GM18507 (cell line): ENCODE measurements around the gene RBM28.
A peak's percentile ranks its signal among the peaks of the same experiment; 100 is the strongest.

Experiments
- DNase-seq: peaks from one replicate; pipeline ENCODE4 v3.0.0; 2011; ENCODE audit warnings: low read depth; ENCODE audit not compliant: insufficient read length; ENCODE audit errors: extremely low spot score
- FAIRE-seq: peaks from 2 replicates; lab custom pipeline; 2011; peaks lifted over from hg19 to GRCh38; lab: Jason Lieb, UNC

RBM28 gene

DNA sequence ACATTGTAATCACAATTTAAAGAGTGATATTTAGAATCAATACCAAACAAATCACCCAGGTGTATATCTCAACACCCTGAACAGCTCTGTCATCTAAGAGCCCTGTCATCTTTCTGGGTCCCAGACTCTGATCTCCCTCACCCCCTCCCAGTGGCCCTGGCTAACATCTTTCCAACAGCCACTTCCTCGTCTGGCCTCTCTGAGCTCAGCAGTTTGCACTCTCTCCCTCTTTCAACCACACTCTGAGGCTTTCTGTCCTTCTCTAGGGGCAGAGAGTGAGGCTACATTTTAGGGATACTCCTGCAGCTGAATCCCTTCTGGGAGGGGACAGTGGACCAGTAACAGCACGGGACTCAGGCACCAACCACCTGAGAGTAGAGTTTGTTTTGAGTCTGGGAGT, 34.9 kb upstream of the RBM28 start:
- no peak for FAIRE-seq
- DNase-seq: no peak

DNA sequence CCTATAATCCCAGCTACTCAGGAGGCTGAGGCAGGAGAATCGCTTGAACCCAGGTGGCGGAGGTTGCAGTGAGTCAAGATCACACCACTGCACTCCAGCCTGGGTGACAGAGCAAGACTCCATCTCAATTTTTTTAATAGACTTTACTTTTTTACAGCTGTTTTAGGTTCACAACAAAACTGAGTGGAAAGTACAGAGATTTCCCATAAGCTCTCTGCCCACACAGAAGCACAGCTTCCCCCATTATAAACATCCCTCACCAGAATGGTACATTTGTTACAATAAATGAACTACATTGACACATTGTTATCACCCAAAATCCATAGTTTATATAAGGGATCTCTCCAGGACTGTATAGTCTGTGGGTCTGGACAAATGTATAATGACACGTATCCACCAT, 32.4 kb upstream of the RBM28 start:
- FAIRE-seq (no peak), DNase-seq (no peak)

DNA sequence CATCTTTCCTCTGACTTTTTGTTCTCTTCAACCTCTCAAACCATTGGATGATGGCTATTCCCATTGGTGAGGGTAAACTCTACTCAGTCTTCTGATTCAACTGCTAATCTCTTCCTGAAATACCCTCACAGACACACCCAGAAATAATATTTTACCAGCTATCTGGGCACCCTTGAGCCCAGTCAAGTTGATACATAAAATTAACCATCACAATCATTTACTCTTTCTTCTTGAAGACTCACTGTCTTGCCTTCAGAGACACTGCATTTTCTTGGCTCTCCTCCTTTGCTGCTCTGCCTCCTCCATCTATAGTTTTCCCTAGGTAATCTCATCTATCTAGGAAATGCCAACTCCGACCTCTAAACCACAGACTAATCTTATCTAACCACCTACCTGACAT, 30.3 kb upstream of the RBM28 start:
- FAIRE-seq (no peak), DNase-seq (no peak)

DNA sequence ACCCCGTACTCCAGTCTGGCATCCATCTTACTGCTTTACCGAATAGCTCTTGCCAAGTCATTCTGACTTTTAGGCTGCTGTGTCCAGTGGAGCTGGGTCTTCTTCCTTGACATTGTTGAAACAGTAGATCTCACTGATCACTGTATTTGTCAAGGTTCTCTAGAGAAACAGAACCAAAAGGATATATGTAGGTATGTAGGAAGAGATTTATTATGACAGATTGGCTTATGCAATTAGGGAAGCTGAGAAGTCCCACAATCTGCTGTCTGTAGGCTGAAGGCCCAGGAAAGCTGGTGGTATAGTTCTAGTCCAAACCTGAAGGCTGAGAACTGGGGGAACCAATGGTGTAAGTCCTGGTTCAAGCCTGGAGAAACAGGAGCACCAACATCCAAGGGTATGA, 29.9 kb upstream of the RBM28 start:
- DNase-seq: no peak
- no peak for FAIRE-seq

DNA sequence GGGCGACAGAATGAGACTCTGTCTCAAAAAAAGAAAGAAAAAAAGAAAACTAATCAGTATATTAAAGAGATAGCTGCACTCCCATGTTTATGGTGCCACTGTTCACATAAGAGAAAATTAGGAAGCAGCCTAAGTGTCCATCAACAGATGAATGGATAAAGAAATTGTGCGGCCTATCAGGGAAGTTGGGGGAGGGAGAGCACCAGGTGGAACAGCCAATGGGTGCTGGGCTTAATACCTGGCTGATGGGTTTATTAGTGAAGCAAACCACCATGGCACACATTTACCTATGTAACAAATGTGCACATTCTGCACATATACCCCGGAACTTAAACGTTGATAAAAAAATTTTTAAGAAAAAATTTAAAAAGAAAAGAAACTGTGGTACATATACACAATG, 26.8 kb upstream of the RBM28 start:
- DNase-seq: no peak

DNA sequence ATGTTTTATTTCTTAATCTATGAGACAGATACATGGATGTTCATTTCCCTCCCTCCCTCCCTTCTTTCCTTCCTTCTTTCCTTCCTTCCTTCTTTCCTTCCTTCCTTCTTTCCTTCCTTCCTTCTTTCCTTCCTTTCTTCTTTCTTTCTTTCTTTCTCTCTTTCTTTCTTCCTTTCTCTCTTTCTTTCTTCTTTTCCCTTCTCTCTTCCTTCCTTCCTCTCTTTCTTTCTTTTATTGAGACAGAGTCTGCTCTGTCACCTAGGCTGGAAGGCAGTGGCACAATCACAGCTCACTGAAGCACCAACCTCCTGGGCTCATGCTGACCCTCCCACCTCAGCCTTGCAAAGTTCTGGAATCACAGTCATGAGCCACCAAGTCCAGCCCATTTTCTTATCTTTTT, 23.3 kb upstream of the RBM28 start:
- no peak for FAIRE-seq

More for the DNA sequence above, 26.8 kb upstream of the RBM28 start:
- no peak for FAIRE-seq

DNA sequence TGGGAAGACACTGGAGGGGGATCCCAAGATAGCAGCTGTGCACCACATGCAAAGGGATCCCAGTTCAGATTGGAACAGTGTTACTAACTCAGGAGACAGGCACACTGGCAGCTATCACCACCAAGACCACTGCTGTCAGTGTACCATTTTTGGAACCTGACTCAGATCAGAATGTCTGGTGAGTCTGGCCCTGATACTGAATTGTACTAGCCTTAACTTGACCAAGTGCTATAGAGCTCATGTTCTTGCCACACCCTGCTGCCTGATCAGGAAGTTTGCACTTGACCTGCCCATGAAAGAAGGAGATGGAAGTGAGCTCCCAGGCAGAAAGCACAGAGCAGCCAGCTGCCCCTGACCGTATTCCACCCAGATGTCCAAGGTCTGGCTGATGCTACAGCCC, 22.6 kb upstream of the RBM28 start:
- DNase-seq (no peak), FAIRE-seq (no peak)

More for the DNA sequence above, 23.3 kb upstream of the RBM28 start:
- DNase-seq: no peak

DNA sequence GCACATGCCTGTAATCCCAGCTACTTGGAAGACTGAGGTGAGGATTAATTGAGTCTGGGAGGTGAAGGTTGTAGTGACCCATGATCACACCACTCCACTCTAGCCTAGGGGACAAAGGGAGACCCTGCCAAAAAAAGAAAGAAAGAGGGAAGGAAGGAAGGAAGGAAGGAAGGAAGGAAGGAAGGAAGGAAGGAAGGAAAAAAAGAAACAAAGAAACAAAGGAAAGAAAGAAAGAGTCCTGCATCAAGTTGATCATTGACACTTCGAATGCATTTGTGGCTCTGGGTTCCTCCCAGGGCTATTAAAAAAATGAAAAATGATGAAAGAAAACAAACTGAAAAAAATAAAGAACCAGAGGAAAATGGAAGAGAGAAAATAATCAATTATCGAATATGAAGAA, 21.7 kb upstream of the RBM28 start:
- DNase-seq (no peak), FAIRE-seq (no peak)

DNA sequence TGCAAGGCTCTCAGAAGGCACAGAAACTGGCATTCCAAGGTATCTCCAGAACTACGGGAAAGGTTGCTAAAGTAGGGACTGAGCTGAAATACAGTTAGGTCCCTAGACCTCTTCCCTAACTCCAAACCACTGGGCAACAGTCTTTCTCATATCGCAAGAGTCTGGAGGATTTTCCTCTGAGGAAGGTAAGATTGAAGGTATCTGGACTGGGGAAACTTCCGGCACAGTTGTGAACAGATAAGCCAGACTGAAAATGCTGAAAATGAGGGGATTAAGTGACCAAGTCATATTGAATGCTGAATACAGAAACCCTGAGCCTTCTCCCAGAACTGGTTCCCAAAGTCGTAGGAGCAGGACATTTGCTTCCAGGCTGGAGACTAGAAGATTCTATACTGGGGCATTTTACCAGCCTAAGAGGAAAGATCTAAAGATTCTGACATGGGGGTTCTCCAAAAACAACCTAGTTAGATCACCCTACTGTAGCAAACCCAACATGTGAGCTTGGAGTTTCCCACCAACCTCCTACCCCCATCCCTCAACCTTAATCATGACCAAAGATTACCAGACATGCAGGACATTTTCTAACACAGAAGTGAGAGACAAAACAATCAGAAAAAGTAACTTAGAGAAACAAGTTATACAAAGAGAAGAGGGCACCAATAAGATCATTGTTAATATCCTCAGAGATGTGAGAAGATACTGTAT, 20.6 kb upstream of the RBM28 start:
- DNase-seq: no peak
- FAIRE-seq: no peak

DNA sequence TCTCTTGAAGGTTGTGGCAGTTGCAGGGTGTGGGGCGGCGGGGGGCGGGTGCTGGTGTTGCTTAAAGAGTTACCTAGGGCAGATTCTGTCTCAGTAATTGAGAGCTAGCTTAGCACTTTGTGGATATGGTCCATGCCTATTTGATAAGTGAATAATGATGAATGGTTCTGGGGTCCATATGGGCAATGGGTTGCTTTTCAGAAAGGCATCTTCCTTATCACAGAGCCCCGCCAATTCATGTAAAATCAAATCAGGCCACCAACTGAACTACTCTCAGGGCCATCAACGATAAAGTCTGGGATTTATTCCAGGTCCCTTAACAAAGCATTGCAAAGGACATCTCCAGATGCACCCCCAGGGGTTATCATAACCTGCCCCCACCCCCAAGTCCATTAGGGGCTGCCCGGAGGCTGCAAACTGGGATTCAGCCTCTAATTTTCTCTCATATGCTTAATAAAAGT, 19.6 kb upstream of the RBM28 start:
- DNase-seq (no peak), FAIRE-seq (no peak)

DNA sequence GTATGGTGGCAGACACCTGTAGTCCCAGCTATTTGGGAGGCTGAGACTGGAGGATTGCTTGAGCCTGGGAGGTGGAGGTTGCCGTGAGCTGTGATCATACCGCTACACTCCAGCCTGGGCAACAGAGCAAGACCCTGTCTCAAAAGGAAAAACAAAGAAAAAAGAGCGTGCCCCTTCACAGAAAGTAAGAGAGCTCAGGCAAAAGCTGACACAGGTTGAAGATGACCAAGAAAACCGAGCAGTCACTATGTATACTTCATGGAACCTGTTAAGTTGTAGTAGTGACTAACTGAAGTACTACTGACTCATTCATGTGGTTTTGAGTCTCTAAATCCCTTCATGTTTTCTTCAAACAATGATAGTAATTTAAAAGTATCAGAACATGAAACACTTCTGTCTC, 19.0 kb upstream of the RBM28 start:
- FAIRE-seq: no peak
- DNase-seq: no peak

DNA sequence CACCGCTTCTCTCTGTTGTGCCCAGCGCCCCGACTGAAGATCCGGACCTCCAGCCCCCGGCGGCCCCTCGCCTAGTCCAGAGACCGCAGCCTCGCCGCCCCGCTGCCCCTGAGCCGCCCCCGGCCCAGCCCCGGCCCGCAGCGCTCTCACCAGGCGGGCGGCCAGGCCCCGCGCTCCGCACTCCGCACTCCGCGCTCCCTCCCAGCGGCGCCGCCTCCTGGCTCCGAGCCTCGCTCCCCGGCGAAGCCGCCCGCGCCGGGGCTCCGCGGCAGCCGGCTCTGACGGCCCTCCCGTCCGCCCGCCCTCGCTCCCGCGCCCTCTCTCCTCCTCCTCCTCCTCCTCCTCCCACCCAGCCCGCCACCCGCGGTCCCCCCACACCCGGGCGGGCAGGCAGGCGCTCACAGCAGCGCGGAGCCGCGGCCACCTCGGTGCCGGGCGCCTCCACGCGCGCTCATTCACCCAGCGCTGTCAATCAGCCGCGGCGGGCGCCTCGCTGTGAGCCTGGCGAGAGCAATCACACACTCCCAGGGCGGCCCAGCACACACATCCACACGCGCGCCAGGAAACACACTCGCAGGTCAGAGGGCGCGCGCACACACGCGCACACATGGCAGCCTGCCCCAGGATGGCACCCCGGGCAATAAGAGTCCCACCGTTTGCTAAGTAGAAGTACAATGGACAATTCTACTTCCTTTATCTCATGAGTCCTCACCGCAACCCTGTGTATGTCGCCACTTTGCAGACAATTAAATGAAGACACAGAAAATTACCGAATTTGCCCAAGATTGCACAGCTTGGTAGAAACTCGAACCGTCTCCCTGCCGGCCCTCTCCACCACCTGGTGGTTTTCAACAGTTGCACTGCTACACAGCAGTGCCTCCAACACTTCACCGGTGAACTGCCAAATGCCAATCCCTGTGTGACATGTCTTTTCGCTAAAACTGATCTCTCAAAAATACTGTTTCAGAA, 18.0 kb upstream of the RBM28 start, which contains the start of gene PRRT4:
TSS of gene PRRT4 (minus strand) at position 280 of the 969 bp plus-strand sequence.
- FAIRE-seq (peak; percentile 12), DNase-seq (no peak)

DNA sequence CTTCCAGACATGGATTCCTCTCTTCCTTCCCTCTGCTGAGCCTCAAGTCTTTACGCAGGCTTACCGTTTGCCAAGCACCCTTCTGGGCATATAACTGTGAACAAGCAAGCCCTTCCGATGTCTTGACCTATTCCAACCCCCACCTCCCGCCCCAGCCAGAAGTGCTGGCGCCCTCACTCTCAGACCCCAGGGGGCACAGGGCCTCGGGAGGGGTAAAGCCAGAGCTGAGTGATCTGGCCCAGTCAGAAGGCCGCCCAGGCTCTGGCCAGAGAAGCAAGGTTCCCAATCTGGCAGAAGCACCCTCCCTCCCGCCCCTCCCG, 16.6 kb upstream of the RBM28 start:
- no peak for DNase-seq
- FAIRE-seq: no peak

DNA sequence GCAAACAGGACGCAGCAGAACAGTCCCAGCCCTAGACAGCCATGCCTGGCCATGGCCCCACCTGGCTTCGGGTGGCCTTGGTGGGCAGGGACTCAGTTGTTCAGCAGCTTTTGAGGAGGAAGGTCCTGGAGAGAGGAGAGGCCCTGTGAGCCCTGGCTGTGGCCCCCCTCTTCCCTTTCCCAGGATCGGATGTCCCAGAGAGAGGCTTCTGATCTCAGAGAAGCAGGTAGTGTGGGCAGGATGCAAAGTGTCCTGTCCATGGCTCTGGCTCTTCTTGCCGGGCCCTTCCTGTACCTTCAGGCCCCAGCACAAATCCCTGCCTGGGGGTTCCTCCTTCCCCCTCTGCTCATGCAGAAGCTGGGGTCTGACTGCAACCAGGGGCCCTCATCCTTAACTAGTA, 16.2 kb upstream of the RBM28 start:
- no peak for DNase-seq
- no peak for FAIRE-seq

DNA sequence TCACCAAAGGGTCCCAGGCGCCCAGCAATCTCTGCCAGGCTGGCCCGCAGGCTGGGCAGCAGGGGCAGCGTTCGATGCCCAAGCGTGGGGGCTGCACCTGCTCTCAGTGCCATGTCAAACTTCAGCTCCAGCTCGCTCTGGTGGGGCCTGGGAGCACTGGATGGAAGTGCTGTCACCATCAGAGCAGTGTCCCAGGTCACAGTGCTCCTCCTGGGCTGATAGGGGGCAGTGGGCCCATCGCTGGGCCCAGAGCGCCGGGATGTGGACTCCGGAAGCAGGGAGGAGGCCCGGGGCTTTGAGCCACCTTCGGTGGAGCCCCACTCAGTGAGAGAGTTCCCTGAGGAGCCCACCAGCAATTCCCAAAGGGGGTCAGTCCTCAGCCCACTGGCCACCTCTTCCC, 15.6 kb upstream of the RBM28 start:
- FAIRE-seq: no peak

DNA sequence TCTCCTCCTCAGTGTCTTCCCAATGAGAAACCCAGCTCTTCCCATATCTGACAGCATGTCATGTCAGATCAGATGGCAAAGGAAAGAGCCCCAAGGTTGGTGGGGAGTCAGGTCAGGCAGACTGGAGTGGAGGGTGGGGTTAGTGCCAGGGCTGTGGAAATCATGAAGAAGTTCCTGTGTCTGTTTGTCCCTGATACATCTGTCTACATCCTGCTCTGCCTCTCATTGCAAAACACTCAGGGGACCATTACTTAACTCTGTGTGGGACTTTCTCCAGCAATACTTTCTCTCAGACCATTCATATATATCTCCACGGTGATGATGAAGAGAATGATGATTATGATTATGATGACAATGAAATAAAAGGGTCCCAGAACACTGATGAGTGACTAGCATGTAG, 14.5 kb upstream of the RBM28 start:
- FAIRE-seq (no peak), DNase-seq (no peak)

More for the DNA sequence above, 15.6 kb upstream of the RBM28 start:
- DNase-seq: no peak

DNA sequence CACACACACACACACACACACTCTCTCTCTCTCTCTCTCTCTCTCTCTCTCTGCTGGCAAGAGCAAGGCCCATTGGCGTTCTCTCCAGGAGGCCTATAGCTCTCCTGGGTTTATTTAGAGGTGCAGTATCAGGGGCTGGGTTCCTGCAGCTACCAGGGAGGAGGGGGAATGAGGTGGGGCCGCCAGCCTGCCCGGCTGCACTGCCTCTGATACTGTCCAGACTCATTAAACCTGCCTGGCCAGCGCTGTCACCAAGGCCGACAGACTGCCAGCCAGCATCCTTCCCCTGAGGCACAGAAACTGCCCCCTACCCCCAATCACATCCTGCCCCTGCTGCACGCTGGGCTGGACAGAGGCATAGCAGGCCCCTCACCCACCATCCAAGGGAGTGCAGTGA, 13.5 kb upstream of the RBM28 start:
- FAIRE-seq: no peak
- DNase-seq: no peak

DNA sequence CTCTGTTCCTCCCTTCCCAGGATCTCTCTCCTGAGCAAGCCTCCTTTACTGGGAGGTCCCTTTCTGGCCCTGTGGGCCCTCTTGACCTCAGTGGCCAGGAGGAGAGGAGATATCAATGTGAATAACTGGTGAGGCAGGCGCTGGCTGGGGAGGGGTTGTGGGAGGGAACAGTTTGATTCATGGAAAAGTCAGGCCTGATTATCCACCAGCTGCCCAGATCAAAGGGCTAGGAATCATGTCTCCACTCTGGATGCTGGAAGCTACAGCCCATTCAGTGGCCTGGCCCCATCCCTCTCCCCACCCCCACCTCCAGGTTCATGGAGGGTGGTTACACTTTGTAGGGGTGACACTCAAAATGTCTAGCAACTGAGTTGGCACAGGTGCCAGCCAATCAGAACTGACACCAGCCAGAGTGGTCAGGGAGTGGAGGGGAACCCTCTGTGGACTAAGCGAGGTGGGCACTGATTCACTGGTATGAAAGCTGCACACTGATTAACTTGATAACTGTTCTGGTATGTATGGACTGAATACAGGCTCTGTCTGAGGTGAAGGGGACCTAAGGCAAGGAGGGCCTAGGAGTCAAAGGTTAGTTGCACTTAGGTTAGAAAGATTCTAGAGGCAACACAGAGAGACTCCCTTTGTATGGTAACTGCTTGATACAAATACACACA, 13.0 kb upstream of the RBM28 start:
- DNase-seq: no peak
- FAIRE-seq: no peak

DNA sequence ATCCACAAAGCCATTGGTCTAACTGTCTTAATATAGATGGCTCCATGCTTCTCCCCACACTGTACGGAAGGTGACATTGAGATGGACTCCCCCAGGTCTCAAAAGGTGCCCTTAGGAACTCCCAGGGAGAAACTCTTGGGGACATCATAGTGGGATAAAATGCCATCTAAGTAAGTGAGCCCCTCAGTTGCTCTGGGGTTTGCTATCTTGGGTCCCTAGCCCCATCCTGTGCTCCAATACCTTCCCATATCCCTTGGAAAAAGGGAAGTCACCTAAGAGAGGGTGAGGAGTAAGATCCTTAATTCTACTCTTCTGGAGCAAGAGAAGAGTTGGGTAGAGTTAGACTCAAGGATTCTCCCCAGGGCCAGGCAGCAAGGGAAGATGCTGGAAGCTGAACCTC, 9.9 kb upstream of the RBM28 start:
- FAIRE-seq (no peak), DNase-seq (no peak)

DNA sequence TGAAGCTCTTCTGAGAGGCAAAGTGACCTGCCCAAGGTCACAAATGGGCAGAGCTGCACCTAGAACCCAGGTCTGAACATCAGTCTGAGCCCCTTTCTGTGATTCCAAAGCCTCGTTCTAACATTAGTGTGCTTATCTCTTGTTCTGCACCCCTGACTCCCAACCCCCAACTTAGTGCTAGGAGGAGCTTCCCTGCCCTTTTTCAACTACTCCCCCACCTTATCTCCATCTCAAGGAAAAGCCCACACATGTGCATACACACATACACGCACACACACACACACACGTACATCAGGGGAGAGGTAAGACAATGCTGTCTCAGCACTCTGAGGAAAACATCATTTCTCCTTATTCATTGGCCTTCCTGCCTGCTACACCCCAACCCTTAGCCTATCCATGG, 9.5 kb upstream of the RBM28 start:
- no peak for DNase-seq
- FAIRE-seq: no peak
